Vagina (tissue), 2 donors: ENCODE measurements around the gene PDXK. TPM values are rescaled to one million over a fixed set of nuclear protein-coding genes. Genes with fewer than 3 reads are reported as not detected.

Experiments
- DNase-seq, 2 donors: peaks; one replicate each; pipeline ENCODE4 v3.0.0-alpha.2; 2017; ENCODE audit errors: extremely low spot score in 2 of 2
- H3K27ac ChIP-seq: fragments of 200-600 bp; sonication (generic); one replicate; pipeline ENCODE4 v1.5.1; 2019
- H3K27me3 ChIP-seq: fragments of 200-600 bp; sonication (generic); one replicate; pipeline ENCODE4 v1.5.1; 2019
- H3K36me3 ChIP-seq, 2 donors: fragments of 200-600 bp; sonication (generic); one replicate each; pipeline ENCODE4 v1.5.1; 2017 to 2019
- H3K4me1 ChIP-seq: fragments of 200-600 bp; sonication (generic); one replicate; pipeline ENCODE4 v1.5.1; 2019
- H3K4me3 ChIP-seq, 2 donors: fragments of 200-600 bp; sonication (generic); 1 replicate in 1 of 2; 2 replicates in 1 of 2; pipeline ENCODE4 v1.5.1; 2016 to 2019
- H3K9me3 ChIP-seq: fragments of 200-600 bp; sonication (generic); one replicate; pipeline ENCODE4 v1.5.1; 2019
- POLR2A ChIP-seq, 2 donors: fragments of 450-650 bp; IDR thresholded peaks; one replicate each; pipeline ENCODE4 v1.6.1; 2017; ENCODE audit warnings: antibody characterized with exemption in 2 of 2, mild to moderate bottlenecking in 2 of 2, moderate library complexity in 2 of 2
- POLR2AphosphoS5 ChIP-seq, 2 donors: sonication (generic); formaldehyde crosslinking; IDR thresholded peaks; one replicate each; pipeline ENCODE4 v1.9.0; 2017; ENCODE audit warnings: antibody characterized with exemption in 2 of 2, mild to moderate bottlenecking in 2 of 2, low read depth in 1 of 2; ENCODE audit not compliant: insufficient read depth in 1 of 2
- intact Hi-C: fragments of 100-400 bp; cut with DNase I; formaldehyde crosslinking; loops from one replicate; pipeline ENCODE4 v1.15.1; 2023
- total RNA-seq: library from RNA; depleted of rRNA; stranded (reverse); fragments of >200 nt; gene quantifications from one replicate; pipeline ENCODE4 v1.2.3, GENCODE V29; 2016
- TF ChIP-seq, protein P1 (sequence below), 3 experiments: fragments of 450-650 bp in 2 of 3; fragments of 200-600 bp in 1 of 3; sonication (generic) in 1 of 3; IDR thresholded peaks; one replicate each; pipeline ENCODE4 v1.5.1; 2017 to 2019; ENCODE audit warnings: antibody characterized with exemption in 3 of 3, mild to moderate bottlenecking in 2 of 3, moderate library complexity in 2 of 3

Gene PDXK
- total RNA-seq, 1 donor from 2014 or later: 58.7 TPM

DNA sequence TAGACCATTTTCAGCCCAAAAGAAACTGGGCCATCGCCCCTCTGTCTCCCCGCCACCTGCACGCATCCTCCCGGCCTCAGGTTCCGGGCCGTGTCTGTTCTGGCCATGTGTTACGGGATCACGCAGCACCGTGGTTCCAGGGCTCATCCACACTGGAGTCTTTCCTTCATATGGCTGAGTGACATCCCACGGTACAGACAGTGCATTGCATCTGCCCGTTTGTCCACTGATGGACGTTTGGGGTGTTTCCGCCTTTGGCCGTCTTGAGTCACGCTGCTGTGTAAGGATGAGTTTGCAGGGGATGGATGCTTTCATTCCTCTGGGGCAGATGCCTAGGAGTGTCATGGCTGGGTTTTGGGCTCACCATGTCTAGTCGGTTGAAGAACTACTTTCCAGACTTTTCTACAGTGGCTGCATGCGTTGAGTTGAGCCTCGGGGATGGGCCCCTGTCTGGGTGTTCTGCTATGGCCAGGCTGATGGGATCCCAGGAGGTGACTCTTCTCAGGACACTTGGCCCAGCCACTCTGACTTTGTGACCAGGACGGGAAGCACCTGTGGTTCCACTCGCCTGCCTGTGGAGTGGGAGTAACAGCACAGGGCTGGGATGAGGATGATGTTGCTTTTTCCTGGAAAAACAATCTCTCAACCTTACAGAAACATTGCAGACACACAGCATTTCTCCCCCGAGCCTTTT lies 87.2 kb downstream of the PDXK start:
- intact Hi-C loops: loop anchor here (10.0 kb wide), 2 partner anchors 51 to 509 kb away; no protein-coding TSS in a partner anchor
- Histone ChIP-seq H3K9me3 (no peaks in the 10 kb centered on the region), H3K4me3 (no peak overlapping the region), H3K27me3 (no peaks in the 10 kb centered on the region), H3K4me1 (peaks cover 24% of the 10 kb centered on the region), H3K27ac (no peak overlapping the region), H3K36me3 (peaks cover 0 to 29% of the 10 kb centered on the region in 2 donors)
- TF ChIP-seq, protein P1, sequence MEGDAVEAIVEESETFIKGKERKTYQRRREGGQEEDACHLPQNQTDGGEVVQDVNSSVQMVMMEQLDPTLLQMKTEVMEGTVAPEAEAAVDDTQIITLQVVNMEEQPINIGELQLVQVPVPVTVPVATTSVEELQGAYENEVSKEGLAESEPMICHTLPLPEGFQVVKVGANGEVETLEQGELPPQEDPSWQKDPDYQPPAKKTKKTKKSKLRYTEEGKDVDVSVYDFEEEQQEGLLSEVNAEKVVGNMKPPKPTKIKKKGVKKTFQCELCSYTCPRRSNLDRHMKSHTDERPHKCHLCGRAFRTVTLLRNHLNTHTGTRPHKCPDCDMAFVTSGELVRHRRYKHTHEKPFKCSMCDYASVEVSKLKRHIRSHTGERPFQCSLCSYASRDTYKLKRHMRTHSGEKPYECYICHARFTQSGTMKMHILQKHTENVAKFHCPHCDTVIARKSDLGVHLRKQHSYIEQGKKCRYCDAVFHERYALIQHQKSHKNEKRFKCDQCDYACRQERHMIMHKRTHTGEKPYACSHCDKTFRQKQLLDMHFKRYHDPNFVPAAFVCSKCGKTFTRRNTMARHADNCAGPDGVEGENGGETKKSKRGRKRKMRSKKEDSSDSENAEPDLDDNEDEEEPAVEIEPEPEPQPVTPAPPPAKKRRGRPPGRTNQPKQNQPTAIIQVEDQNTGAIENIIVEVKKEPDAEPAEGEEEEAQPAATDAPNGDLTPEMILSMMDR (IDR thresholded peaks at IDR 0.05): no peak
- no peak for TF ChIP-seq POLR2A (IDR thresholded peaks at IDR 0.05)
- no peak for TF ChIP-seq POLR2AphosphoS5 (IDR thresholded peaks at IDR 0.05; ENCODE audit: insufficient read depth in 1 of 2, low read depth in 1 of 2)
- DNase-seq: no peak

DNA sequence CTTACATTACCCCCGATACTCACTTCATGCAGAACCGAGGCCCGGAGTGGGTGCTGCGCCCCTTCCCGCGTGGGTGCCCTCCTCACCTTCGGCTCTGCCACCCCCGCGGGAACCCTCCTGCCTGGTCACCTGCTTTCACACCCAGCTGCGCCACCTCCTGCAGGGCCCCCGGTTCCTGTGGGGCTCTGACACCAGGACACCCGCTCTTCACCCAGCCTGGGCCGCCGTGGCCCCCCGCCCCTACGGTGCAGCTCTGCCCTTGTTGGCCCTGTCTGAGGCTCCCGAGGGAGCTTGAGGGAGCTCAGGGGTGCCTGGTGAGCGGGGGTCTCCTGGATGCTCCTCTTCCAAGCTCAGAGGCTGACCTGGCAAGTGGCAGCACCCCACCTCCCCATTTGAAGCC lies 89.4 kb downstream of the PDXK start:
- Histone ChIP-seq H3K27me3 (no peaks in the 10 kb centered on the region), H3K9me3 (no peaks in the 10 kb centered on the region), H3K36me3 (peaks cover 0 to 10% of the 10 kb centered on the region in 2 donors), H3K27ac (no peak overlapping the region), H3K4me1 (peaks cover 46% of the 10 kb centered on the region), H3K4me3 (no peak overlapping the region)
- intact Hi-C loops: loop anchor here (10.0 kb wide), 2 partner anchors 54 to 506 kb away; no protein-coding TSS in a partner anchor
- DNase-seq: no peak
- TF ChIP-seq, protein P1 (IDR thresholded peaks at IDR 0.05): no peak
- no peak for TF ChIP-seq POLR2AphosphoS5 (IDR thresholded peaks at IDR 0.05; ENCODE audit: insufficient read depth in 1 of 2, low read depth in 1 of 2)
- no peak for TF ChIP-seq POLR2A (IDR thresholded peaks at IDR 0.05)

DNA sequence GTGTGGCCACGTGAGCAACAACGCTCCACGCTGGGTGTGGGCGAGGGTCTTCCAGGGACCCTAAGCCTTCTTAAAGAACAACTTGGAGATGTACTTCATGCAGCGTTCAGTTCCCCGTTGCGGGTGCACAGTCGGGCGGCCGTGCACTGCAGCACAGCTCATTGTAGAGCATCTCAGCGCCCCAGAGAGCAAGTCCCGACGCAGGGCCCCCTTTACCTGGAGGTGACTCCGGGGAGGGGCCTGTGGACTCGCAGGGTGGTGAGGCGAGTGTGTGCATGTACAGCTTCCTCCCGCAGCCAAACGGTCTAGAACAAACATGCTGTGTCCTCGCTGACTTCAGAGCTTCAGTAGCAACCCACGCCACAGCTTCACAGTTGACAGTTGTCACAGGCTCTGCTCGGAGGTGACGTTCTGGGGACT lies 89.9 kb downstream of the PDXK start:
- no peak for DNase-seq
- Histone ChIP-seq H3K4me3 (no peak overlapping the region), H3K36me3 (peaks cover 0 to 7% of the 10 kb centered on the region in 2 donors), H3K27me3 (no peaks in the 10 kb centered on the region), H3K4me1 (peaks cover 48% of the 10 kb centered on the region), H3K27ac (no peak overlapping the region), H3K9me3 (no peaks in the 10 kb centered on the region)
- TF ChIP-seq, protein P1 (IDR thresholded peaks at IDR 0.05): no peak
- TF ChIP-seq POLR2AphosphoS5 (IDR thresholded peaks at IDR 0.05; ENCODE audit: insufficient read depth in 1 of 2, low read depth in 1 of 2) (no peak), POLR2A (IDR thresholded peaks at IDR 0.05) (no peak)
- intact Hi-C loops: loop anchor here (10.0 kb wide), 2 partner anchors 54 to 506 kb away; no protein-coding TSS in a partner anchor

DNA sequence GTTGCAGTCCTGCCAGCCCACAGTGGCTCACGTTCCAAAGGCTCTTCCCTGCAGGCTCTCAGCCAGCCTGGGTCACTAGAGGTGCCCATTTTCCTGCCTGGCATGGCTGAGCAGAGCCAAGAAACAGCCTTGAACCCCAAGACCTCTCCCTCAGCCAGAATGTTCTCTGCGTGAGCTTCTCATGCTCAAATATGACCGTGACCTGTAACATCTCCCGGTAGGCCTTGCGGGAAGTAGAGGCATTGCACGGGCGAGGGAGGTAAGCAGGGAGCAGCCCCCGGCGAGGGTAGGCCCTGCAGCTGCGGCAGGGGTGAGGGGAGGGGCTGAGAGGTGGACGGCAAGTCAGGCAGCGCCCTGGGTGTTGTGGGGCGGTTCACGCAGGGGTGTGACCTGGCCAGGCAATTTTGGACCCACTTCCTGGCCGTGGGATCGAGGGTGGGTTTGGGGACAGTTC lies 90.4 kb downstream of the PDXK start:
- no peak for DNase-seq
- Histone ChIP-seq H3K27me3 (no peaks in the 10 kb centered on the region), H3K4me3 (no peak overlapping the region), H3K4me1 (peaks cover 51% of the 10 kb centered on the region), H3K9me3 (no peaks in the 10 kb centered on the region), H3K27ac (no peak overlapping the region), H3K36me3 (peaks cover 0 to 1% of the 10 kb centered on the region in 2 donors)
- TF ChIP-seq POLR2AphosphoS5 (IDR thresholded peaks at IDR 0.05; ENCODE audit: insufficient read depth in 1 of 2, low read depth in 1 of 2): no peak
- no peak for TF ChIP-seq POLR2A (IDR thresholded peaks at IDR 0.05)
- TF ChIP-seq, protein P1 (IDR thresholded peaks at IDR 0.05): no peak
- intact Hi-C loops: loop anchor here (10.0 kb wide), 2 partner anchors 55 to 505 kb away; no protein-coding TSS in a partner anchor
